ENCODE results near the gene SLF1. TPM values are rescaled to one million over a fixed set of nuclear protein-coding genes. Genes with fewer than 3 reads are reported as not detected.

SLF1 gene
- polyA plus RNA-seq, 1 donor: 20.1 TPM

GRCh38 chr5:94661086-94661485 lies 42.6 kb downstream of the SLF1 start:
- no peak for DNase-seq

- no peak for DNase-seq
Observed at GRCh38 chr5:94667937-94668336, 49.5 kb downstream of the SLF1 start.

GRCh38 chr5:94670726-94671125 lies 52.3 kb downstream of the SLF1 start:
- DNase-seq: no peak

GRCh38 chr5:94672746-94673145 lies 54.3 kb downstream of the SLF1 start:
- DNase-seq: no peak

- no peak for DNase-seq
Observed at GRCh38 chr5:94674490-94675382, 56.3 kb downstream of the SLF1 start.

GRCh38 chr5:94675965-94676618 lies 57.6 kb downstream of the SLF1 start:
- DNase-seq: no peak

- DNase-seq: no peak
Observed at GRCh38 chr5:94682814-94683520, 64.5 kb downstream of the SLF1 start.

GRCh38 chr5:94689908-94690307 lies 71.4 kb downstream of the SLF1 start:
- DNase-seq: no peak

- no peak for DNase-seq
Observed at GRCh38 chr5:94690778-94691177, 72.3 kb downstream of the SLF1 start.

- no peak for DNase-seq
Observed at GRCh38 chr5:94691291-94691690, 72.8 kb downstream of the SLF1 start.

GRCh38 chr5:94691949-94692348 lies 73.5 kb downstream of the SLF1 start:
- DNase-seq: no peak

GRCh38 chr5:94692581-94692980 lies 74.1 kb downstream of the SLF1 start:
- no peak for DNase-seq

- peak; percentile 55 for DNase-seq
Observed at GRCh38 chr5:94693043-94693822, 74.8 kb downstream of the SLF1 start.

- no peak for DNase-seq
Observed at GRCh38 chr5:94693845-94694370, 75.4 kb downstream of the SLF1 start.

GRCh38 chr5:94694671-94695070 lies 76.2 kb downstream of the SLF1 start:
- DNase-seq: no peak

GRCh38 chr5:94698197-94698596 lies 79.7 kb downstream of the SLF1 start:
- no peak for DNase-seq

- DNase-seq: no peak
Observed at GRCh38 chr5:94699562-94699961, 81.1 kb downstream of the SLF1 start.

- DNase-seq: no peak
Observed at GRCh38 chr5:94700592-94700991, 82.1 kb downstream of the SLF1 start.

- DNase-seq: no peak
Observed at GRCh38 chr5:94702729-94703128, 84.3 kb downstream of the SLF1 start.

GRCh38 chr5:94705427-94705826 lies 87.0 kb downstream of the SLF1 start:
- DNase-seq: no peak

- peak; percentile 50 for DNase-seq
Observed at GRCh38 chr5:94707359-94707758, 88.9 kb downstream of the SLF1 start.

- DNase-seq: no peak
Observed at GRCh38 chr5:94709277-94709676, 90.8 kb downstream of the SLF1 start.
